HepG2 (cell line): ENCODE data around the gene AKAP10. TPM values are rescaled to one million over a fixed set of nuclear protein-coding genes. Genes with fewer than 3 reads are reported as not detected.

Source experiments
- ARID3A ChIP-seq: IDR thresholded peaks from 2 replicates; pipeline ENCODE4 v1.6.1; 2012; ENCODE audit warnings: low read depth, low read length, improper control_type of control experiment
- ASH2L ChIP-seq: fragments of 300-600, 200-600 bp; sonication (generic); IDR thresholded peaks from 2 replicates; pipeline ENCODE4 v1.7.0; 2017; ENCODE audit warnings: low read depth, mild to moderate bottlenecking, moderate library complexity, mixed read lengths, low read length; ENCODE audit not compliant: insufficient read length
- DBP ChIP-seq: sonication (generic); formaldehyde crosslinking; IDR thresholded peaks from 2 replicates; pipeline ENCODE4 v1.4.0; 2020; ENCODE audit warnings: missing genetic modification reagents; ENCODE audit errors: not compliant biosample characterization
- EHMT2 ChIP-seq: fragments of 200-600 bp; sonication (generic); IDR thresholded peaks from 2 replicates; pipeline ENCODE4 v1.7.0; 2017; ENCODE audit warnings: antibody characterized with exemption, low read depth, low read length, borderline replicate concordance
- ELK4 ChIP-seq: sonication (generic); formaldehyde crosslinking; IDR thresholded peaks from 2 replicates; pipeline ENCODE4 v1.9.0; 2021; ENCODE audit warnings: missing genetic modification reagents, borderline replicate concordance
- FOSL1 ChIP-seq: sonication (generic); formaldehyde crosslinking; IDR thresholded peaks from 2 replicates; pipeline ENCODE4 v1.9.0; 2021; ENCODE audit warnings: missing genetic modification reagents, borderline replicate concordance
- HDAC2 ChIP-seq: sonication (generic); formaldehyde crosslinking; IDR thresholded peaks from 2 replicates; pipeline ENCODE4 v1.4.0; 2020; ENCODE audit warnings: missing genetic modification reagents
- JARID2 ChIP-seq: sonication (generic); formaldehyde crosslinking; IDR thresholded peaks from 2 replicates; pipeline ENCODE4 v1.8.1; 2023; ENCODE audit warnings: missing genetic modification reagents, inconsistent platforms; ENCODE audit not compliant: insufficient replicate concordance
- NR2C2 ChIP-seq: sonication (generic); formaldehyde crosslinking; IDR thresholded peaks from 2 replicates; pipeline ENCODE4 v1.4.0; 2020; ENCODE audit warnings: missing genetic modification reagents, mild to moderate bottlenecking, moderate library complexity, borderline replicate concordance
- PRDM10 ChIP-seq: sonication (generic); formaldehyde crosslinking; IDR thresholded peaks from 2 replicates; pipeline ENCODE4 v1.4.0; 2020; ENCODE audit warnings: low read depth, missing genetic modification reagents
- PRMT3 ChIP-seq: sonication (generic); formaldehyde crosslinking; IDR thresholded peaks from 2 replicates; pipeline ENCODE4 v1.8.1; 2022; ENCODE audit warnings: low read depth, mild to moderate bottlenecking, moderate library complexity, missing genetic modification reagents, borderline replicate concordance
- RBFOX2 ChIP-seq: fragments of 200-400 bp; formaldehyde crosslinking; IDR thresholded peaks from 2 replicates; pipeline ENCODE4 v1.6.1; 2017; ENCODE audit warnings: low read depth, mild to moderate bottlenecking, low read length
- SOX5 ChIP-seq: IDR thresholded peaks from 2 replicates; pipeline ENCODE4 v1.6.1; 2016; ENCODE audit warnings: borderline replicate concordance
- TARDBP ChIP-seq: sonication (generic); formaldehyde crosslinking; IDR thresholded peaks from 2 replicates; pipeline ENCODE4 v1.8.0; 2022; ENCODE audit warnings: mild to moderate bottlenecking, missing genetic modification reagents
- TEAD2 ChIP-seq: sonication (generic); formaldehyde crosslinking; IDR thresholded peaks from 2 replicates; pipeline ENCODE4 v1.9.0; 2021; ENCODE audit warnings: missing genetic modification reagents
- ZFP36 ChIP-seq: fragments of 150-350 bp; IDR thresholded peaks from 2 replicates; pipeline ENCODE4 v1.6.1; 2018; ENCODE audit warnings: borderline replicate concordance, low read length, low read depth; ENCODE audit not compliant: partially characterized antibody
- ZNF251 ChIP-seq: sonication (generic); formaldehyde crosslinking; IDR thresholded peaks from 2 replicates; pipeline ENCODE4 v1.9.0; 2021; ENCODE audit warnings: mild to moderate bottlenecking, missing genetic modification reagents
- ZNF317 ChIP-seq: sonication (generic); formaldehyde crosslinking; IDR thresholded peaks from 2 replicates; pipeline ENCODE4 v1.5.0; 2020; ENCODE audit warnings: mild to moderate bottlenecking, missing genetic modification reagents
- ZNF543 ChIP-seq: sonication (generic); formaldehyde crosslinking; IDR thresholded peaks from 2 replicates; pipeline ENCODE4 v1.4.0; 2020; ENCODE audit warnings: mild to moderate bottlenecking, missing genetic modification reagents
- ZNF563 ChIP-seq: sonication (generic); formaldehyde crosslinking; IDR thresholded peaks from 2 replicates; pipeline ENCODE4 v1.8.0; 2022; ENCODE audit warnings: mild to moderate bottlenecking, moderate library complexity, missing genetic modification reagents
- polyA plus RNA-seq, 8 experiments: library from polyadenylated mRNA; depleted of rRNA in 3 of 8; stranded (reverse) in 7 of 8; unstranded in 1 of 8; fragments of >200 nt; fragmentation: Illumina TruSeq in 4 of 8; extraction: Trizol in 4 of 8; gene quantifications; 2 replicates each; pipeline versions ENCODE4 v1.2.1 to v1.2.3, GENCODE V29; 2011 to 2016; ENCODE audit warnings: low read depth in 4 of 8, missing spikeins in 1 of 8, mixed read lengths in 1 of 8; ENCODE audit not compliant: insufficient read depth in 1 of 8
- total RNA-seq, 5 experiments: library from RNA; depleted of rRNA; stranded (reverse); fragments of >200 nt; fragmentation: Illumina TruSeq; extraction: Trizol; gene quantifications; 2 replicates each; pipeline ENCODE4 v1.2.3, GENCODE V29; 2016; ENCODE audit warnings: low read depth in 1 of 5

The AKAP10 gene
- total and polyA plus RNA-seq, 2 of the 13 experiments (the other 11 are each of a cell fraction or from before 2014, with no cell fraction given), result 17.6 to 21.7 TPM

GRCh38 chr17:19977293-19978208 is at the start of gene AKAP10 (continued):
- no peak for TF ChIP-seq ARID3A
- TF ChIP-seq PRDM10 (CRISPR knock-in tag), result no peak
- TF ChIP-seq ZNF563 (CRISPR knock-in tag), result peak; percentile 89
- TF ChIP-seq RBFOX2, result peak; percentile 90
- TF ChIP-seq ASH2L, result peak; percentile 76
- peak; percentile 53 for TF ChIP-seq DBP (CRISPR knock-in tag)
- peak; percentile 69 for TF ChIP-seq ZNF317 (CRISPR knock-in tag)
- peak; percentile 96 for TF ChIP-seq TEAD2 (CRISPR knock-in tag)
- peak; percentile 95 for TF ChIP-seq ZNF543 (CRISPR knock-in tag)
- TF ChIP-seq HDAC2 (CRISPR knock-in tag), result peak; percentile 46
- peak; percentile 64; the same call in 1 of the 2 replicates for TF ChIP-seq SOX5
- no peak for TF ChIP-seq PRMT3
- TF ChIP-seq NR2C2, result peak; percentile 94
- TF ChIP-seq ZFP36, result no peak
- no peak for TF ChIP-seq FOSL1 (CRISPR knock-in tag)
- no peak for TF ChIP-seq JARID2 (CRISPR knock-in tag)
- 0 out of 2 replicates have a peak, but pooled peaks have one; percentile 11 for TF ChIP-seq EHMT2
- peak; percentile 54; the same call in 1 of the 2 replicates for TF ChIP-seq TARDBP (CRISPR knock-in tag)
- peak; percentile 91 for TF ChIP-seq ZNF251
- TF ChIP-seq ELK4 (CRISPR knock-in tag), result peak; percentile 74
